ENCODE measurements around the gene FOXN3. TPM values are rescaled to one million over a fixed set of nuclear protein-coding genes. Genes with fewer than 3 reads are reported as not detected.

Gene FOXN3
- total RNA-seq, 4 donors from 2014 or later: 99.6 to 172 (median 103) TPM

DNA sequence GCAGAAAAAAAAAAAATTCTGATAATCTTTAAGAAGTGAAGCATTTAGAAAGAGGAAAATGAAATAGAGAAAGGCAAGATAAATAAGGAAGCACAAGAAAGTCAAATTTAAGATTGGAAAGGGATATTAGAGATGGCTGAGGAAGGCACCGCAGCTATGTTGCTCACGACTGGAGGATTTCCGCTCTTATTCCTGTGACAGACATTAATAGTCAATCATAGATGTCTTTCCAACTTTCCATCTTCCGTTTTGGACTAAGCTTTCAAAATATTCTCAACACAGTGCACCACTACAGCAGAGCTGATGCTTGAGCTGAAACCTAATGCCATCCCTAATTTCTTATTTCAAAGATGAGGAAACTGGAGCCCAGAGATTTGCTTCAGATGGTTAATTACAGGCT lies 290.6 kb downstream of the FOXN3 start:
- no peak for ATAC-seq
- no peak for DNase-seq
- no peaks in the 10 kb centered on the region for H3K27me3 ChIP-seq
- H3K4me1 ChIP-seq: no peaks in the 10 kb centered on the region
- H3K4me3 ChIP-seq: no peak overlapping the region
- TF ChIP-seq, protein P1, sequence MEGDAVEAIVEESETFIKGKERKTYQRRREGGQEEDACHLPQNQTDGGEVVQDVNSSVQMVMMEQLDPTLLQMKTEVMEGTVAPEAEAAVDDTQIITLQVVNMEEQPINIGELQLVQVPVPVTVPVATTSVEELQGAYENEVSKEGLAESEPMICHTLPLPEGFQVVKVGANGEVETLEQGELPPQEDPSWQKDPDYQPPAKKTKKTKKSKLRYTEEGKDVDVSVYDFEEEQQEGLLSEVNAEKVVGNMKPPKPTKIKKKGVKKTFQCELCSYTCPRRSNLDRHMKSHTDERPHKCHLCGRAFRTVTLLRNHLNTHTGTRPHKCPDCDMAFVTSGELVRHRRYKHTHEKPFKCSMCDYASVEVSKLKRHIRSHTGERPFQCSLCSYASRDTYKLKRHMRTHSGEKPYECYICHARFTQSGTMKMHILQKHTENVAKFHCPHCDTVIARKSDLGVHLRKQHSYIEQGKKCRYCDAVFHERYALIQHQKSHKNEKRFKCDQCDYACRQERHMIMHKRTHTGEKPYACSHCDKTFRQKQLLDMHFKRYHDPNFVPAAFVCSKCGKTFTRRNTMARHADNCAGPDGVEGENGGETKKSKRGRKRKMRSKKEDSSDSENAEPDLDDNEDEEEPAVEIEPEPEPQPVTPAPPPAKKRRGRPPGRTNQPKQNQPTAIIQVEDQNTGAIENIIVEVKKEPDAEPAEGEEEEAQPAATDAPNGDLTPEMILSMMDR (IDR thresholded peaks at IDR 0.05 in 4 of 5, conservative IDR thresholded peaks at IDR 0.05 in 1 of 5): no peak
- TF ChIP-seq POLR2A (IDR thresholded peaks at IDR 0.05): no peak
- in situ Hi-C loops (cut with MboI; ENCODE audit: low sequenced_read_pairs in 4 of 4): no loop called here
- intact Hi-C loops (cut with DNase I; ENCODE audit: low total_unique reads): no loop called here
- H3K27ac ChIP-seq: no peak overlapping the region
- H3K9me3 ChIP-seq: no peaks in the 10 kb centered on the region
- H3K36me3 ChIP-seq: no peaks in the 10 kb centered on the region

DNA sequence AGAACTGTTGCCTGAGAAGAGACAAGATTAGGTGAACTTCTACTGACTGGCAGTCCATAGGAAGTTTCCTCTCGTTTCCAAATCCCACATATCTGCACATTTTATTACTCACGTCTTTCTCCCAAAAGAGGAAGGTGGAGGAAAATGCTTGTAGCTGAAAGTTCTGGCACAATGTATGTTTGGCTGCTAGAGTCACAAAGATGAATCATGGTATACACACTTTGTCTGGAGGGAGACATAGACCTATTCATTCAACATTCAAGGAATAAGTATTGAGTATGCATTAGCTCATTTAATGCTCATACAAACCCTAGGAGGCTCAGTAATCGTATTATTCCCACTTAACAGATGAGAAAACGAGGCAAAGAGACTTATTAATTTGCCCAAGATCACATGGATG lies 291.8 kb downstream of the FOXN3 start:
- in situ Hi-C loops (cut with MboI; ENCODE audit: low sequenced_read_pairs in 4 of 4) (no loop called here), intact Hi-C loops (cut with DNase I; ENCODE audit: low total_unique reads) (no loop called here)
- no peak for ATAC-seq
- H3K4me1 ChIP-seq: no peaks in the 10 kb centered on the region
- H3K9me3 ChIP-seq: no peaks in the 10 kb centered on the region
- H3K4me3 ChIP-seq: no peak overlapping the region
- TF ChIP-seq, protein P1 (IDR thresholded peaks at IDR 0.05 in 4 of 5, conservative IDR thresholded peaks at IDR 0.05 in 1 of 5): no peak
- no peak for TF ChIP-seq POLR2A (IDR thresholded peaks at IDR 0.05)
- H3K27me3 ChIP-seq: no peaks in the 10 kb centered on the region
- no peaks in the 10 kb centered on the region for H3K36me3 ChIP-seq
- no peak overlapping the region for H3K27ac ChIP-seq
- no peak for DNase-seq

DNA sequence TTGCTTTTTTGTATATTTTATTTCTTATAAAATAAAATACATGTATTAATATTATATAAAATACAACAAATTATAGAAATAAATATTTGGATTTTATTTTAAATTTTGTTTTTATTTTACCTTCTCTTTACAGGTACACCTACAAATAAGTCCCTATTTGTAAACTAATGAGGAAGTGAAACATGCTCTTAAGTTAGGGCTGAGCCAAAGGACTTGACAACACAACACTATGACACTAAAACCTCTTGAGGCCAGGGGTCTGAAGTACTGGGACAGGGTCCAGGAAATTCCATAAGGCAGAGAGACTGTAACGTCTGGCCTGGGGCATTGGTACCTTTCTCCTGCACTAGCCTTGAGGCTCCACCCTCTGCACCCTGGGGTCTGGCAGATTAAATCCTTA lies 293.2 kb downstream of the FOXN3 start:
- H3K27me3 ChIP-seq: no peaks in the 10 kb centered on the region
- ATAC-seq (no peak), DNase-seq (no peak)
- H3K4me1 ChIP-seq: no peaks in the 10 kb centered on the region
- in situ Hi-C loops (cut with MboI; ENCODE audit: low sequenced_read_pairs in 4 of 4): no loop called here
- intact Hi-C loops (cut with DNase I; ENCODE audit: low total_unique reads): no loop called here
- no peak overlapping the region for H3K27ac ChIP-seq
- TF ChIP-seq, protein P1 (IDR thresholded peaks at IDR 0.05 in 4 of 5, conservative IDR thresholded peaks at IDR 0.05 in 1 of 5): no peak
- TF ChIP-seq POLR2A (IDR thresholded peaks at IDR 0.05): no peak
- no peaks in the 10 kb centered on the region for H3K36me3 ChIP-seq
- H3K9me3 ChIP-seq: no peaks in the 10 kb centered on the region
- H3K4me3 ChIP-seq: no peak overlapping the region

DNA sequence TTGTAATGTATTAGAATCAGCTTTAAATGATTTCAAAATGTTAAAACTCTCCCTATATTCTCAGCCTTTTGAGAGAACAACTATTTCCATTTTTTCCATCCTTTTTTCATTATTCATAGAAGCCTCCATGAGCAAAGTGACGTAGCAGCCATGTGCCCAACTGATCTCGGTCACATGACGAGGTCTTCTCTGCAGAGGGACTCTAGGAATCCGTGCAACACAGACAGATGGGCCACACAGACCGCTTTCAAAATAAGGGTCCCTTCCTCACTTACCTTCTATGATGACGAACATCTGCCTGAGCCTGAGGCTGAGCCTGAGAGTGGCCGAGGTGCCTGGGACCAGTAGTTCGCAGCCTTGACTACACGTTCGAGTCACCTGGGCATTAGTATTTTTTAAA lies 293.8 kb downstream of the FOXN3 start:
- intact Hi-C loops (cut with DNase I; ENCODE audit: low total_unique reads) (no loop called here), in situ Hi-C loops (cut with MboI; ENCODE audit: low sequenced_read_pairs in 4 of 4) (no loop called here)
- no peak for ATAC-seq
- no peak for DNase-seq
- TF ChIP-seq, protein P1 (IDR thresholded peaks at IDR 0.05 in 4 of 5, conservative IDR thresholded peaks at IDR 0.05 in 1 of 5): no peak
- no peak for TF ChIP-seq POLR2A (IDR thresholded peaks at IDR 0.05)
- no peaks in the 10 kb centered on the region for H3K27me3 ChIP-seq
- no peak overlapping the region for H3K4me3 ChIP-seq
- H3K36me3 ChIP-seq: no peaks in the 10 kb centered on the region
- no peaks in the 10 kb centered on the region for H3K9me3 ChIP-seq
- no peaks in the 10 kb centered on the region for H3K4me1 ChIP-seq
- no peak overlapping the region for H3K27ac ChIP-seq

DNA sequence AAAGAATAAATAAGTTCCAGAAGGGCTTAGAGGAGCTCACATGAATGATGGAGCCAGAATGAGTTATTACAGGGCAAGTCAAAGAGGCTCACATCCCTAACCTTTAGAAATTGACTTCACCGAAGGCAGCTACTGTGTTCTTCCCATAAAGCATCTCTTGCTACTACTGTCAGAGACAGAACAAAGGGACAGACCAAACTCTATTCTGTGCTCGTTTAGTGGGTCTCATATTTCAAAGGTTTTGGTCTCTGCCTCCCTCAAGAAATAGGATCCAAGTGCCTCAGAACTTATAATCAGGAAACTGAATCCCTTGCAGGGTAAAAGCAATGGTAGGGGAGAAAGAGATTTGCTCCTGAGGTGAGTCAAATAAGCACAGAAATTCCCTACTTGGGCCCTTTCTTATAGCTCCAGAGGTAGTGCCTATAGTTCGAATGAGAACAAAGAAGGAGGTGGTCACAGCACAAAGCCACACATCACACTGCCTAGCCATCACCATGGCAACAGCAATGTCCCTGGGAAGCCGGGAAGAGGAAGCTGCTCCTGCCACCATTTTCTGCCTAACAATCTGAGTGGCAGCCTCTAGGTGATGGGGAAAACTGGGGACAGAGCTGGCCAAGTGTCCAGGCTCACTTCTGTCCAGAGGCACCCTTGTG lies 294.9 kb downstream of the FOXN3 start:
- Histone ChIP-seq H3K4me3 (no peak overlapping the region), H3K4me1 (no peaks in the 10 kb centered on the region), H3K36me3 (no peaks in the 10 kb centered on the region), H3K27ac (no peak overlapping the region), H3K9me3 (no peaks in the 10 kb centered on the region), H3K27me3 (no peaks in the 10 kb centered on the region)
- in situ Hi-C loops (cut with MboI; ENCODE audit: low sequenced_read_pairs in 4 of 4): no loop called here
- no peak for TF ChIP-seq POLR2A (IDR thresholded peaks at IDR 0.05)
- TF ChIP-seq, protein P1 (IDR thresholded peaks at IDR 0.05 in 4 of 5, conservative IDR thresholded peaks at IDR 0.05 in 1 of 5): no peak
- intact Hi-C loops (cut with DNase I; ENCODE audit: low total_unique reads): no loop called here
- DNase-seq: no peak
- ATAC-seq: no peak

All from gastrocnemius medialis (tissue), 4 donors.